ENCODE data around the gene MAB21L3. TPM values are rescaled to one million over a fixed set of nuclear protein-coding genes. Genes with fewer than 3 reads are reported as not detected.

Gene MAB21L3
- total RNA-seq, 6 experiments from 2014 or later, result 0.09 to 7.2 (median 1.1) TPM

DNA sequence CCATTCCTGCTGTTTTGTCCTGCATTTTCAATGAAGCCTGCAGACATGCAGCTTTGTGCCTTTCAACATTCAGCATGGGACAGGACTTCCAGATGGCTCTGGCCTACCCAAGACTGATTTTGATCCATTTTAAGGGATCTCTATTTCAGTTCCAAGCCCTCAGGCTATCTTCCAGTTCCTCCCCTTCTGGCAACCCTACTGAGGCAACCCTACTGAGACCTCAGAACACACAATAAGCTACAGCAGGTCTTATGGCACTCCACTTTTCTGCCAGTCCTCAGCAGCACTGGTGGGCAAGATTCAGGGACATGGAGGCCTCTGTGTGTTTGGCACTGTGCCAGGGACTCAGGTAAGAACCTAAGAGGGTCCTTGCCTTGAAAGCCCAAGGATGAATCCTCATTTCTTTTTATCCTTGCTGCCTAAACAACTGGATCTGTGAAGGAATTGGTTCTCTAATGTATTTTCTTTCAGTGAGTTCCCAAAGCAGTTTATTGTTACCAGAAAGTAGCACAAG lies 50.7 kb downstream of the MAB21L3 start:
- DNase-seq (no peak), ATAC-seq (no peak)
- H3K4me3 ChIP-seq, result no peak overlapping the region

DNA sequence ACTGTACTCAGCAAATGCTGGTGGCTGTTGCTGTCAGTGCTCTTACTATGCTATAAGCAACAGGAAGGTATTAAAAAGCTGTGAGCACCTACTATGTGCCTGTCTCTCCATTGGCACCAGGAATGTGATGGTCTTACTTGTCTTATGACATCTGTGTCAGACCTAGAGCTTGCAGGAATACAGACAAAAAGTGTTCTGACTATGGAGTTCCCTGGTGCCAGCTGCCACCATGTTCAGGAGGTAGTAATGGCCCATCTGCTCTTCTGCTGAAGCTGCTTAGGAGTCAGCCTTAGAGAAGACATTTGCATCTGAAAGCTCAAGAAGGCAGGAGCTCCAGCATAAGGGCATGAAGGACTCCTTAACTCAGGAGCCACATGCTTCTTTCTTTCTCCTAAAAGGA lies 52.3 kb downstream of the MAB21L3 start:
- Histone ChIP-seq H3K27me3 (no peaks in the 10 kb centered on the region), H3K4me1 (peaks cover 0 to 21% (median 3%) of the 10 kb centered on the region in 4 donors), H3K36me3 (no peaks in the 10 kb centered on the region), H3K4me3 (no peak overlapping the region), H3K27ac (no peak overlapping the region), H3K9me3 (no peaks in the 10 kb centered on the region)
- DNase-seq, result no peak
- TF ChIP-seq POLR2A (IDR thresholded peaks at IDR 0.05), result no peak
- TF ChIP-seq, protein P1, sequence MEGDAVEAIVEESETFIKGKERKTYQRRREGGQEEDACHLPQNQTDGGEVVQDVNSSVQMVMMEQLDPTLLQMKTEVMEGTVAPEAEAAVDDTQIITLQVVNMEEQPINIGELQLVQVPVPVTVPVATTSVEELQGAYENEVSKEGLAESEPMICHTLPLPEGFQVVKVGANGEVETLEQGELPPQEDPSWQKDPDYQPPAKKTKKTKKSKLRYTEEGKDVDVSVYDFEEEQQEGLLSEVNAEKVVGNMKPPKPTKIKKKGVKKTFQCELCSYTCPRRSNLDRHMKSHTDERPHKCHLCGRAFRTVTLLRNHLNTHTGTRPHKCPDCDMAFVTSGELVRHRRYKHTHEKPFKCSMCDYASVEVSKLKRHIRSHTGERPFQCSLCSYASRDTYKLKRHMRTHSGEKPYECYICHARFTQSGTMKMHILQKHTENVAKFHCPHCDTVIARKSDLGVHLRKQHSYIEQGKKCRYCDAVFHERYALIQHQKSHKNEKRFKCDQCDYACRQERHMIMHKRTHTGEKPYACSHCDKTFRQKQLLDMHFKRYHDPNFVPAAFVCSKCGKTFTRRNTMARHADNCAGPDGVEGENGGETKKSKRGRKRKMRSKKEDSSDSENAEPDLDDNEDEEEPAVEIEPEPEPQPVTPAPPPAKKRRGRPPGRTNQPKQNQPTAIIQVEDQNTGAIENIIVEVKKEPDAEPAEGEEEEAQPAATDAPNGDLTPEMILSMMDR (IDR thresholded peaks at IDR 0.05), result no peak
- intact Hi-C loops (cut with DNase I), result no loop called here
- ATAC-seq, result no peak

More for the DNA sequence above, 50.7 kb downstream of the MAB21L3 start:
- Histone ChIP-seq H3K9me3 (no peaks in the 10 kb centered on the region), H3K27ac (no peak overlapping the region), H3K36me3 (no peaks in the 10 kb centered on the region), H3K27me3 (no peaks in the 10 kb centered on the region), H3K4me1 (peaks cover 0 to 10% (median 0%) of the 10 kb centered on the region in 4 donors)
- TF ChIP-seq, protein P1 (IDR thresholded peaks at IDR 0.05), result no peak
- no peak for TF ChIP-seq POLR2A (IDR thresholded peaks at IDR 0.05)
- intact Hi-C loops (cut with DNase I), result no loop called here

GRCh38 chr1:116164150-116164549 lies 53.0 kb downstream of the MAB21L3 start:
- TF ChIP-seq, protein P1 (IDR thresholded peaks at IDR 0.05), result no peak
- TF ChIP-seq POLR2A (IDR thresholded peaks at IDR 0.05), result no peak
- Histone ChIP-seq H3K27ac (no peak overlapping the region), H3K4me1 (peaks cover 0 to 17% (median 3%) of the 10 kb centered on the region in 4 donors), H3K36me3 (no peaks in the 10 kb centered on the region), H3K4me3 (no peak overlapping the region), H3K27me3 (no peaks in the 10 kb centered on the region), H3K9me3 (no peaks in the 10 kb centered on the region)
- WGBS (ENCODE audit: insufficient coverage, low coverage, low lambda C conversion rate, missing lambda C conversion rate), result 72% methylated on average over 2 of the region's 2 CpGs
- ATAC-seq, result no peak
- no peak for DNase-seq
- intact Hi-C loops (cut with DNase I), result no loop called here

- no peak overlapping the region for H3K27ac ChIP-seq
- TF ChIP-seq POLR2A (IDR thresholded peaks at IDR 0.05), result no peak
- TF ChIP-seq, protein P1 (IDR thresholded peaks at IDR 0.05), result no peak
- ATAC-seq (no peak), DNase-seq (no peak)
- intact Hi-C loops (cut with DNase I), result no loop called here
- H3K9me3 ChIP-seq, result no peaks in the 10 kb centered on the region
- H3K36me3 ChIP-seq, result no peaks in the 10 kb centered on the region
- H3K4me3 ChIP-seq, result no peak overlapping the region
- WGBS (ENCODE audit: insufficient coverage, low coverage, low lambda C conversion rate, missing lambda C conversion rate), result 33% methylated on average over 1 of the region's 4 CpGs
- H3K4me1 ChIP-seq, result peaks cover 0 to 10% (median 3%) of the 10 kb centered on the region in 4 donors
- H3K27me3 ChIP-seq, result no peaks in the 10 kb centered on the region
These were observed 53.6 kb downstream of the MAB21L3 start for GRCh38 chr1:116164604-116165368.
